Measurements from ENCODE around the gene IQSEC1. TPM values are rescaled to one million over a fixed set of nuclear protein-coding genes. Genes with fewer than 3 reads are reported as not detected.

IQSEC1 gene
- total and polyA plus RNA-seq, 9 of the 15 experiments (the other 6 are each of a cell fraction or from before 2014, with no cell fraction given) = 0.56 to 39.0 (median 6.8) TPM

- TF ChIP-seq ZNF277 (CRISPR knock-in tag; IDR thresholded peaks at IDR 0.05; ENCODE audit: borderline replicate concordance) (no peak), KLF6 (CRISPR knock-in tag; IDR thresholded peaks at IDR 0.05; ENCODE audit: borderline replicate concordance) (no peak; the same call in 1 of the 2 replicates), E2F1 (CRISPR knock-in tag; IDR thresholded peaks at IDR 0.05) (no peak; the same call in 1 of the 2 replicates), E2F3 (CRISPR knock-in tag; IDR thresholded peaks at IDR 0.05) (peak; percentile 28; the same call in 1 of the 2 replicates), NR2C1 (IDR thresholded peaks at IDR 0.05) (peak; percentile 27; the same call in 1 of the 2 replicates), NR2C1 (tag; IDR thresholded peaks at IDR 0.05) (no peak), HDAC1 (IDR thresholded peaks at IDR 0.05) (peak in 1 of 2 experiments; percentile 90; a peak in 2 of 4 replicates), NCOA4 (IDR thresholded peaks at IDR 0.05; ENCODE audit: partially characterized antibody) (no peak), CEBPB (tag; IDR thresholded peaks at IDR 0.05) (peak; percentile 53), CAMTA2 (CRISPR knock-in tag; conservative IDR thresholded peaks at IDR 0.05) (peak; percentile 68; the same call in 1 of the 2 replicates), TBL1XR1 (IDR thresholded peaks at IDR 0.05; ENCODE audit: low read length in 2 of 2) (peak in 1 of 2 experiments; percentile 67; a peak in 1 of 4 replicates), TOE1 (IDR thresholded peaks at IDR 0.05; ENCODE audit: borderline replicate concordance) (peak; percentile 48; the same call in 1 of the 2 replicates), TOE1 (CRISPR knock-in tag; IDR thresholded peaks at IDR 0.05; ENCODE audit: borderline replicate concordance, low read depth) (no peak), PML (IDR thresholded peaks at IDR 0.05; ENCODE audit: low read length) (no peak), TRIM28 (IDR thresholded peaks at IDR 0.05) (peak; percentile 79), ZNF592 (IDR thresholded peaks at IDR 0.05) (peak; percentile 78), FOXP1 (CRISPR knock-in tag; IDR thresholded peaks at IDR 0.05) (0 out of 2 replicates have a peak, but pooled peaks have one; percentile 65), JUN (IDR thresholded peaks at IDR 0.05; ENCODE audit: borderline replicate concordance, low read depth, low read length) (no peak), JUN (CRISPR knock-in tag; IDR thresholded peaks at IDR 0.05; ENCODE audit: borderline replicate concordance) (0 out of 2 replicates have a peak, but pooled peaks have one; percentile 57), KDM1A (IDR thresholded peaks at IDR 0.05) (peak in 1 of 2 experiments; percentile 29; a peak in 1 of 4 replicates), SMARCE1 (IDR thresholded peaks at IDR 0.05) (peak; percentile 41; the same call in 1 of the 2 replicates), ZNF212 (CRISPR knock-in tag; IDR thresholded peaks at IDR 0.05) (no peak), ZNF134 (CRISPR knock-in tag; conservative IDR thresholded peaks at IDR 0.05) (peak; percentile 36; the same call in 1 of the 2 replicates)
These were observed 89.0 kb downstream of the IQSEC1 start (continued) for GRCh38 chr3:12984023-12984823.
